HCT116 (cell line): ENCODE measurements around the gene ZNF84. TPM values are rescaled to one million over a fixed set of nuclear protein-coding genes. Genes with fewer than 3 reads are reported as not detected.
A peak's percentile ranks its signal among the peaks of the same experiment; 100 is the strongest.

Source experiments
- ATAC-seq: fragments of 200-7000 bp; cut with Tn5 transposase; 2 replicates; pipeline ENCODE4 v1.9.1; 2020; ENCODE audit warnings: mild to moderate bottlenecking, moderate library complexity
- Bru-seq: library from RNA; stranded (reverse); fragments of 400-500 nt; gene quantifications from one replicate; lab custom pipeline; 2021; lab: Mats Ljungman, UMichigan
- BruChase-seq, 2 experiments: library from RNA; stranded (reverse); fragments of 400-500 nt; gene quantifications; one replicate each; lab custom pipeline; 2021; lab: Mats Ljungman, UMichigan
- BruUV-seq: library from RNA; stranded (reverse); fragments of 400-500 nt; replicated peaks from 2 replicates; lab custom pipeline; 2021; lab: Mats Ljungman, UMichigan
- CTCF ChIA-PET: fragments of 300-600 bp; sonication (Branson Sonifier 250); formaldehyde crosslinking; loops from one replicate; lab custom pipeline; 2021; ENCODE audit warnings: antibody characterized with exemption; lab: Charles Lee
- POLR2A ChIA-PET: fragments of 300-600, 350-600 bp; sonication (Branson Sonifier 250); formaldehyde crosslinking; loops from one replicate; lab custom pipeline; 2021; ENCODE audit warnings: antibody characterized with exemption; lab: Charles Lee
- RAD21 ChIA-PET, 2 experiments: fragments of 300-600 bp; sonication (Branson Sonifier 250); formaldehyde crosslinking; loops; one replicate each; lab custom pipeline; 2023; ENCODE audit warnings: low total read pairs in 2 of 2; ENCODE audit not compliant: uncharacterized antibody in 2 of 2, unreplicated experiment in 2 of 2, low non-redundant PET in 1 of 2; lab: Charles Lee
- DNase-seq: peaks from one replicate; pipeline ENCODE4 v3.0.0-alpha.2; 2010; ENCODE audit warnings: low read depth, low spot score
- H2AFZ ChIP-seq: fragments of 200-600 bp; shearing (Covaris generic), sonication (generic); 2 replicates; pipeline ENCODE4 v1.6.1; 2017; ENCODE audit warnings: low read depth, mixed run types, mixed read lengths, antibody characterized with exemption, low read length; ENCODE audit not compliant: poor library complexity, severe bottlenecking
- H3K27ac ChIP-seq: 2 replicates; pipeline ENCODE4 v1.5.1; 2012; ENCODE audit warnings: low read depth, low read length
- H3K27me3 ChIP-seq: fragments of 200-600 bp; sonication (generic); 2 replicates; pipeline ENCODE4 v1.6.1; 2016; ENCODE audit warnings: mixed run types, low read length, mixed read lengths; ENCODE audit not compliant: insufficient read depth
- H3K36me3 ChIP-seq, 2 experiments: fragments of 200-500 bp in 1 of 2; fragments of 200-600 bp in 1 of 2; sonication (Bioruptor generic) in 1 of 2; sonication (generic) in 1 of 2; 2 replicates each; pipeline versions ENCODE4 v1.5.1 to v1.6.1; 2014 to 2016; ENCODE audit warnings: low read length in 2 of 2, inconsistent platforms in 1 of 2, mixed read lengths in 1 of 2, mixed run types in 1 of 2; ENCODE audit not compliant: insufficient read depth in 2 of 2, control insufficient read depth in 1 of 2
- H3K4me1 ChIP-seq, 2 experiments: fragments of 200-600 bp in 1 of 2; sonication (generic) in 1 of 2; 2 replicates each; pipeline versions ENCODE4 v1.5.1 to v1.6.1; 2012 to 2017; ENCODE audit warnings: low read length in 2 of 2, inconsistent platforms in 1 of 2, mild to moderate bottlenecking in 1 of 2, mixed read lengths in 1 of 2, mixed run types in 1 of 2, moderate library complexity in 1 of 2; ENCODE audit not compliant: insufficient read depth in 2 of 2, control insufficient read depth in 1 of 2
- H3K4me2 ChIP-seq: fragments of 200-600 bp; sonication (generic); 2 replicates; pipeline ENCODE4 v1.6.1; 2017; ENCODE audit warnings: mixed run types, low read length, mixed read lengths
- H3K4me3 ChIP-seq, 2 experiments: fragments of 200-600 bp in 1 of 2; sonication (generic) in 1 of 2; replicated peaks in 1 of 2; 2 replicates each; pipeline ENCODE4 v1.5.1; 2011 to 2016; ENCODE audit warnings: low read length in 2 of 2, control low read depth in 1 of 2, low read depth in 1 of 2, mild to moderate bottlenecking in 1 of 2, mixed read lengths in 1 of 2, mixed run types in 1 of 2
- H3K79me2 ChIP-seq: fragments of 200-600 bp; sonication (generic); 2 replicates; pipeline ENCODE4 v1.6.1; 2017; ENCODE audit warnings: mild to moderate bottlenecking, mixed run types, low read length, moderate library complexity, mixed read lengths; ENCODE audit not compliant: insufficient read depth
- H3K9ac ChIP-seq: fragments of 200-600 bp; sonication (generic); 2 replicates; pipeline ENCODE4 v1.6.1; 2016; ENCODE audit warnings: low read length, mixed read lengths
- H3K9me2 ChIP-seq: fragments of 200-600 bp; sonication (generic), shearing (Covaris generic); 2 replicates; pipeline ENCODE4 v1.6.1; 2017; ENCODE audit warnings: mixed run types, mild to moderate bottlenecking, moderate library complexity; ENCODE audit not compliant: insufficient read depth
- H3K9me3 ChIP-seq, 2 experiments: fragments of 200-500 bp in 1 of 2; fragments of 200-600 bp in 1 of 2; sonication (Bioruptor generic) in 1 of 2; sonication (generic) in 1 of 2; 2 replicates each; pipeline ENCODE4 v1.6.1; 2014 to 2017; ENCODE audit warnings: low read length in 2 of 2, mixed read lengths in 2 of 2, inconsistent platforms in 1 of 2, low read depth in 1 of 2, mild to moderate bottlenecking in 1 of 2, mixed run types in 1 of 2, moderate library complexity in 1 of 2; ENCODE audit not compliant: control insufficient read depth in 1 of 2, insufficient read depth in 1 of 2
- H4K20me1 ChIP-seq: fragments of 200-600 bp; sonication (generic), shearing (Covaris generic); 2 replicates; pipeline ENCODE4 v1.6.1; 2017; ENCODE audit warnings: mixed run types, mild to moderate bottlenecking, moderate library complexity; ENCODE audit not compliant: insufficient read depth
- CBX3 ChIP-seq: IDR thresholded peaks from 2 replicates; pipeline ENCODE4 v1.6.1; 2012; ENCODE audit warnings: low read depth
- CEBPB ChIP-seq: IDR thresholded peaks from 2 replicates; pipeline ENCODE4 v1.6.1; 2012; ENCODE audit warnings: low read depth
- EGR1 ChIP-seq: IDR thresholded peaks from 2 replicates; pipeline ENCODE4 v1.6.1; 2012; ENCODE audit warnings: low read depth
- ELF1 ChIP-seq: IDR thresholded peaks from 2 replicates; pipeline ENCODE4 v1.6.1; 2012; ENCODE audit warnings: low read depth, borderline replicate concordance
- SIN3A ChIP-seq: IDR thresholded peaks from 2 replicates; pipeline ENCODE4 v1.6.1; 2012; ENCODE audit warnings: low read depth
- SP1 ChIP-seq: IDR thresholded peaks from 2 replicates; pipeline ENCODE4 v1.6.1; 2012; ENCODE audit warnings: low read depth
- SRF ChIP-seq: IDR thresholded peaks from 2 replicates; pipeline ENCODE4 v1.6.1; 2012; ENCODE audit warnings: low read depth
- TCF7L2 ChIP-seq: IDR thresholded peaks from 2 replicates; pipeline ENCODE4 v1.7.0; 2011; ENCODE audit warnings: borderline replicate concordance, inconsistent platforms; ENCODE audit not compliant: insufficient read depth, insufficient read length; ENCODE audit errors: extremely low read depth
- YY1 ChIP-seq: IDR thresholded peaks from 2 replicates; pipeline ENCODE4 v1.6.1; 2011; ENCODE audit warnings: low read length, low read depth, moderate library complexity, mild to moderate bottlenecking; ENCODE audit not compliant: insufficient replicate concordance; ENCODE audit errors: extremely low read depth
- ZFX ChIP-seq: fragments of 450-650 bp; IDR thresholded peaks from 2 replicates; pipeline ENCODE4 v1.6.1; 2017
- ZNF274 ChIP-seq: fragments of 200-500 bp; sonication (Bioruptor generic); IDR thresholded peaks from 2 replicates; pipeline ENCODE4 v1.6.1; 2014; ENCODE audit warnings: mild to moderate bottlenecking, low read depth, low read length, inconsistent platforms
- intact Hi-C: fragments of 100-400 bp; cut with micrococcal nuclease; formaldehyde crosslinking; loops from 2 replicates; pipeline ENCODE4 v1.10.0; 2022
- long read RNA-seq: library from polyadenylated mRNA; unstranded; transcript quantifications from one replicate; pipeline ENCODE4 v2.0.0, GENCODE V29; 2021; ENCODE audit not compliant: unreplicated experiment
- polyA plus RNA-seq: library from polyadenylated mRNA; unstranded; fragments of >200 nt; gene quantifications from 2 replicates; pipeline ENCODE4 v1.2.1, GENCODE V29; 2012; ENCODE audit warnings: missing spikeins
- total RNA-seq: library from RNA; stranded (reverse); gene quantifications from one replicate; pipeline ENCODE4 v1.2.1, GENCODE V29; 2021; ENCODE audit not compliant: unreplicated experiment
- TF ChIP-seq, protein P1 (sequence below): IDR thresholded peaks from 2 replicates; pipeline ENCODE4 v1.6.1; 2012
- TF ChIP-seq, protein P2 (sequence below), 3 experiments: fragments of 200-600 bp in 1 of 3; sonication (generic) in 1 of 3; IDR thresholded peaks in 2 of 3; conservative IDR thresholded peaks in 1 of 3; 2 replicates each; pipeline ENCODE4 v1.5.1; 2012 to 2017; ENCODE audit warnings: low read depth in 2 of 3, low read length in 2 of 3, antibody characterized with exemption in 1 of 3, borderline replicate concordance in 1 of 3, control low read depth in 1 of 3, mild to moderate bottlenecking in 1 of 3, mixed read lengths in 1 of 3, mixed run types in 1 of 3, moderate library complexity in 1 of 3; ENCODE audit not compliant: insufficient read depth in 1 of 3

The ZNF84 gene
- 9.8 TPM for total RNA-seq
- polyA plus RNA-seq, result 4.4 and 8.0 TPM in 2 replicates
- percentile 75 among the genes with signal in this experiment for Bru-seq, nascent RNA
- BruChase-seq, experiment 1, labeled RNA remaining after a 6-hour chase, result percentile 65 among the genes with signal in this experiment
- percentile 87 among the genes with signal in this experiment for BruChase-seq, experiment 2, labeled RNA remaining after a 2-hour chase
- long read RNA-seq, full-length matches to known transcripts, result 7 of 13 reads
- long read RNA-seq, partial matches to known transcripts, result 0 of 13 reads
- long read RNA-seq, other reads (novel, unspliced or antisense), result 6 of 13 reads

DNA sequence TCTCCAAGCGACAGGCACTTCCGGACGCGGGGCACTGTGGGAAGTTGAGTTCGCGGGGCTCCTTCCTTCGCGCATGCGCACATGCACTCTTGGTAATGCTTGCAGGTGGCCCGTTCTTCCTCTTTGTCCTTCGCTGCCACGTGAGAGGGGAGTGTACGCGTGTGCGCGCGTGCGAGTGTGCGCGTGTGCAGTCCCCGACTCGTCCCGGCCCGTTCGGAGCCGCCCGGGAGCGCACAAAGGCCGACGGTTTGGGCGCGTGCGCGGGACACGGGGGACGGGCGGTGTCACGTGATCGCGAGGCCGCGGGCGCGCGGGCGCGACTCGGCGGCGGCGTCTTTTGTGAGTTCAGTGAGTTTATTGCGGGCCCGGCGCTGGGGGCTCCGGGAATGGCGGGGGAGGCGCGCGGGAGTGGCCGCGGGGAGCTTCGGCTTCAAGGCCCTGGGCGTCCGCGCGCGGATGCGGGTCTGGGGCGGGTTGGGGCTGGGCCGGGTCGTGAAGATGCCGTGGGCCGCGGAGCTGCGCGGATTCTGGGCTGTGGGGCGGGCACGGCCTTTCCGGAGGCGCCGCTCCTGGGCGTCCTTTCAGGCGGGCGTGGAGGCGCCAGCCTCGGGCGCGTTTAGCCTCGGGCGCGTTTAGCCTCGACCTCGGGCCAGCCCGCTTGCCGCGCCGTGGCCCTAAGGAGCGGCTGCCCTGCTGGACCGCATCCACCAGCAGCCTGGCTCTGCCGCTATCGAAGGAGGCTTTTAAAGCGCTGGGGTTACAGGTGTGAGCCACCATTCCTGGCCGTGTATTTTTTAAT, at the start of gene ZNF84:
Gene ZNF84 (plus strand): TSS at position 303 of the 799 bp plus-strand sequence. CDS start 3,959 bp downstream, outside the sequence.
- RAD21 ChIA-PET, result no interaction called here
- Histone ChIP-seq H3K4me3 (peak within 1 kb of the TSS; percentile 59 to 62), H3K79me2 (peaks cover 21% of the 10 kb centered on the region; the same call in 1 of the 2 replicates), H3K9me3 (peaks cover 36 to 39% of the 10 kb centered on the region in 2 experiments), H2AFZ (no peak within 1 kb of the TSS), H4K20me1 (no peaks in the 10 kb centered on the region), H3K9me2 (no peaks in the 10 kb centered on the region), H3K27ac (peak within 1 kb of the TSS; percentile 81), H3K4me1 (peaks cover 0 to 4% of the 10 kb centered on the region in 2 experiments; a peak in 1 of 4 replicates), H3K36me3 (peaks cover 4 to 21% of the 10 kb centered on the region in 2 experiments; a peak in 3 of 4 replicates), H3K4me2 (peak within 1 kb of the TSS; percentile 80), H3K9ac (peak within 1 kb of the TSS; percentile 56), H3K27me3 (no peaks in the 10 kb centered on the region)
- POLR2A ChIA-PET, result no interaction called here
- CTCF ChIA-PET, result no interaction called here
- ATAC-seq (peak; percentile 93), DNase-seq (peak; percentile 86)
- TF ChIP-seq, protein P1, sequence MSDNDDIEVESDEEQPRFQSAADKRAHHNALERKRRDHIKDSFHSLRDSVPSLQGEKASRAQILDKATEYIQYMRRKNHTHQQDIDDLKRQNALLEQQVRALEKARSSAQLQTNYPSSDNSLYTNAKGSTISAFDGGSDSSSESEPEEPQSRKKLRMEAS, result peak; percentile 95
- TF ChIP-seq CBX3 (peak; percentile 74), SRF (no peak), EGR1 (0 out of 2 replicates have a peak, but pooled peaks have one; percentile 25), TCF7L2 (peak; percentile 82), ZFX (peak; percentile 63)
- intact Hi-C loops, result loop anchor here (1.0 to 2.0 kb wide), 2 partner anchors 51 to 144 kb away; partner anchors contain the start of genes ZNF26 and ZNF268
- no TSS peak for BruUV-seq

DNA sequence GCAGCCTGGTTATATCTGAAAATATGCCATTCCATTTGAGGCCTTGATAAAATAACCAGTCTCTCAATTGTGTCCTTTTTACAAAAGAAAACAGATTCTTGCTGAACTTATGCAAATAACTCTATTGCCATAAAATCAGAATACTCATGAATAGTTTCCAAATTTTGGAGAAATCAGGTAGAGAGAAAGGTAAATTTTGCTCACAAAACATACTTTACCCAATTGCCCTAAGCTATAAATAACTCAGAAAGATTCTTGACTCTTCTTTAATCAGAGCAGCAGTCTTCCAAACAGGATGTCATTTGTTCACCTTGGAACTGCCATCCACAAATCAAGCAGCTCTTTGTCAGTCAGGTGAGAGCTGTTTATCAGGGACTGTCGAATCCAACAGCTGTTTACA, 38.6 kb upstream of the ZNF84 start:
- ATAC-seq (no peak), DNase-seq (no peak)
- Histone ChIP-seq H2AFZ (no peak overlapping the region), H3K4me3 (no peak overlapping the region), H3K79me2 (0 out of 2 replicates have a peak, but pooled peaks cover 3% of the 10 kb centered on the region), H3K9ac (no peak overlapping the region), H3K4me1 (no peaks in the 10 kb centered on the region), H3K9me3 (peaks cover 9 to 16% of the 10 kb centered on the region in 2 experiments; a peak in 2 of 4 replicates), H3K9me2 (no peaks in the 10 kb centered on the region), H4K20me1 (no peaks in the 10 kb centered on the region), H3K4me2 (no peak overlapping the region), H3K27ac (no peak overlapping the region), H3K27me3 (no peaks in the 10 kb centered on the region), H3K36me3 (no peaks in the 10 kb centered on the region)
- CTCF ChIA-PET, result no interaction called here
- POLR2A ChIA-PET, result no interaction called here
- intact Hi-C loops, result no loop called here
- BruUV-seq, result no TSS peak
- TF ChIP-seq CEBPB (no peak), ZNF274 (no peak), SP1 (no peak), ZFX (no peak), SIN3A (no peak), CBX3 (no peak), YY1 (no peak), ELF1 (no peak)
- TF ChIP-seq, protein P2, sequence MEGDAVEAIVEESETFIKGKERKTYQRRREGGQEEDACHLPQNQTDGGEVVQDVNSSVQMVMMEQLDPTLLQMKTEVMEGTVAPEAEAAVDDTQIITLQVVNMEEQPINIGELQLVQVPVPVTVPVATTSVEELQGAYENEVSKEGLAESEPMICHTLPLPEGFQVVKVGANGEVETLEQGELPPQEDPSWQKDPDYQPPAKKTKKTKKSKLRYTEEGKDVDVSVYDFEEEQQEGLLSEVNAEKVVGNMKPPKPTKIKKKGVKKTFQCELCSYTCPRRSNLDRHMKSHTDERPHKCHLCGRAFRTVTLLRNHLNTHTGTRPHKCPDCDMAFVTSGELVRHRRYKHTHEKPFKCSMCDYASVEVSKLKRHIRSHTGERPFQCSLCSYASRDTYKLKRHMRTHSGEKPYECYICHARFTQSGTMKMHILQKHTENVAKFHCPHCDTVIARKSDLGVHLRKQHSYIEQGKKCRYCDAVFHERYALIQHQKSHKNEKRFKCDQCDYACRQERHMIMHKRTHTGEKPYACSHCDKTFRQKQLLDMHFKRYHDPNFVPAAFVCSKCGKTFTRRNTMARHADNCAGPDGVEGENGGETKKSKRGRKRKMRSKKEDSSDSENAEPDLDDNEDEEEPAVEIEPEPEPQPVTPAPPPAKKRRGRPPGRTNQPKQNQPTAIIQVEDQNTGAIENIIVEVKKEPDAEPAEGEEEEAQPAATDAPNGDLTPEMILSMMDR (IDR thresholded peaks at IDR 0.05 in 2 of 3, conservative IDR thresholded peaks at IDR 0.05 in 1 of 3; ENCODE audit: borderline replicate concordance in 1 of 3, insufficient read depth in 1 of 3, low read depth in 2 of 3, low read length in 2 of 3), result no peak
- RAD21 ChIA-PET, result no interaction called here
